CD4-positive, alpha-beta T cell (primary cell): ENCODE data around the gene CHST6. TPM values are rescaled to one million over a fixed set of nuclear protein-coding genes. Genes with fewer than 3 reads are reported as not detected.
"Not testable (repeated sequence)": the region's sequence is repeated elsewhere in the genome, so short reads cannot be mapped to it uniquely, and the experiment has no call there.

Experiments
- ATAC-seq: fragments of 200-7000 bp; cut with Tn5 transposase; one replicate; pipeline ENCODE4 v1.10.0; 2022; ENCODE audit warnings: mild to moderate bottlenecking; ENCODE audit not compliant: poor library complexity
- CTCF ChIA-PET: fragments of 350-600 bp; sonication (Branson Sonifier 250); formaldehyde crosslinking; loops from one replicate; lab custom pipeline; 2021; ENCODE audit warnings: antibody characterized with exemption, inconsistent platforms; lab: Charles Lee
- POLR2A ChIA-PET: fragments of 350-600 bp; sonication (Branson Sonifier 250); formaldehyde crosslinking; loops from one replicate; lab custom pipeline; 2021; ENCODE audit warnings: antibody characterized with exemption, inconsistent platforms; lab: Charles Lee
- DNase-seq, 14 experiments: peaks; one replicate each; pipeline ENCODE4 v3.0.0-alpha.2; 2013 to 2020; ENCODE audit warnings: mixed read lengths in 2 of 14
- H3K27ac ChIP-seq, 2 donors: one replicate each; pipeline versions ENCODE4 v1.5.1 to v1.7.0; 2013; ENCODE audit warnings: low read length in 2 of 2, low read depth in 1 of 2, mild to moderate bottlenecking in 1 of 2
- H3K27me3 ChIP-seq, 2 experiments: 1 replicate in 1 of 2; 2 replicates in 1 of 2; pipeline versions ENCODE4 v1.6.1 to v1.7.0; 2013; ENCODE audit warnings: low read length in 2 of 2, control low read depth in 1 of 2, mild to moderate bottlenecking in 1 of 2, moderate library complexity in 1 of 2; ENCODE audit not compliant: insufficient read depth in 2 of 2, control insufficient read depth in 1 of 2
- H3K36me3 ChIP-seq: one replicate; pipeline ENCODE4 v1.6.1; 2013; ENCODE audit warnings: low read length, control low read depth; ENCODE audit not compliant: insufficient read depth
- H3K4me1 ChIP-seq: one replicate; pipeline ENCODE4 v1.6.1; 2013; ENCODE audit warnings: low read length, control low read depth; ENCODE audit not compliant: insufficient read depth
- H3K4me3 ChIP-seq: one replicate; pipeline ENCODE4 v1.5.1; 2013; ENCODE audit warnings: mild to moderate bottlenecking, low read length, moderate library complexity
- H3K9me3 ChIP-seq, 2 experiments: 1 replicate in 1 of 2; 2 replicates in 1 of 2; pipeline versions ENCODE4 v1.6.1 to v1.7.0; 2013; ENCODE audit warnings: low read length in 2 of 2, mild to moderate bottlenecking in 2 of 2, control low read depth in 1 of 2, moderate library complexity in 1 of 2; ENCODE audit not compliant: control insufficient read depth in 1 of 2, insufficient read depth in 1 of 2
- H3K27ac Mint-ChIP-seq: one replicate; pipeline ENCODE4 v1.8.0; 2020; ENCODE audit warnings: mixed read lengths
- H3K27me3 Mint-ChIP-seq: one replicate; pipeline ENCODE4 v1.8.0; 2021; ENCODE audit warnings: mixed read lengths
- H3K36me3 Mint-ChIP-seq: one replicate; pipeline ENCODE4 v1.8.0; 2021; ENCODE audit warnings: low read depth, mixed read lengths
- H3K4me1 Mint-ChIP-seq: one replicate; pipeline ENCODE4 v1.8.0; 2021; ENCODE audit warnings: low read depth, mixed read lengths
- H3K4me3 Mint-ChIP-seq: one replicate; pipeline ENCODE4 v1.8.0; 2020; ENCODE audit warnings: mild to moderate bottlenecking, mixed read lengths
- H3K9me3 Mint-ChIP-seq: one replicate; pipeline ENCODE4 v1.8.0; 2020; ENCODE audit warnings: mixed read lengths
- intact Hi-C, 2 experiments: fragments of 100-400 bp; cut with DNase I in 1 of 2; cut with micrococcal nuclease in 1 of 2; formaldehyde crosslinking; loops; one replicate each; pipeline versions ENCODE4 v1.15.1 to v1.9.0; 2023 to 2025; cut with DNase I, micrococcal nuclease
- total RNA-seq, 174 experiments: library from RNA in 2 of 174; stranded (reverse) in 2 of 174; gene quantifications; one replicate each; pipeline ENCODE4 v1.2.3 and lab custom pipeline; 2021 to 2026
- TF ChIP-seq, protein P1 (sequence below): fragments of 200-600 bp; IDR thresholded peaks from one replicate; pipeline ENCODE4 v1.8.0; 2022; ENCODE audit warnings: antibody characterized with exemption, mild to moderate bottlenecking

Gene CHST6
- total RNA-seq, 2 experiments from 2014 or later: not detected

DNA sequence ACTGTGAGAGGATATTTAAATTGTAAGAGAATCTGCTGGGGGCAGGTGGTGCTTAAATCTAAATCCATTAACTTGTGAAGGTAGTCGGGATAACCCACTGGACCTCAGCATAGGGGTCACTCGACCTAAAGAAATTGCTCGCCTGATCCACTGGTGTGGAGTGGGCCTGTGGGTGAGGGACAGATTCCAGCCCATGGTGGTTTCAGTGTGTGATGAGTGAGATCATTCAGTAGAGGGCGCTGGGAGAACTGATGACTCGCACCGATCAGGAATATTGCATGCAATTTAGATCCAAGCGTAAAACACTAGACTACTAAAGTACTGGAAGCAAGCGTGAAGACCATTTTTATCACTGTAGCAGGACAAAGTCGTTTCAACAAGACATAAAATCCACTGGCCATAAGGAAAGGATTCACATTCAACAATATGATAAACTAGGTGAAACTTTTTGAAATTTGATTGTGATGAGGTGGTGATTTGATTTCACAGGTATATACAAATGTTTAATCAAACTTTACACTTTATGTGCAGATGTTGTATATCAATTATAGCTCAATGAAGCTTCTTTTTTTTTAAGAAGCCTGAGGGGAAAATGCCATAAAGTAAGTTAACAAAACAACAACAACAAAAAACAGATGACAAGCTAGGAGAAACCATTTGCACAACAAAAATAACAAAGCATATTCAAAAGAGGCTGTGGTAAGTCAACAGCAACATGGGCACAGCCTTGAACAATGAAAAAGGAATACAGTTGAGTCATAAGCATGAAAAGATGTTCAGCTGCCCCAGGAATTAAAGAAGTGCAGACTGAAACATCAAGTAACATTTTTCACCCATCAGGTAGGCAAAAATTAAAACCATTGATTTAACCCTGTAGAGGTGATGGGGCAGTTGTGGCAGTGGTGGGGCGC is 23.3 kb downstream of the CHST6 start:
- peaks cover 2% of the 10 kb centered on the region for H3K27me3 Mint-ChIP-seq
- H3K9me3 ChIP-seq: no peaks in the 10 kb centered on the region
- DNase-seq (peak in 10 of 14 experiments; percentile 14 to 72 (median 28)), ATAC-seq (peak; percentile 82)
- H3K36me3 Mint-ChIP-seq: no peaks in the 10 kb centered on the region
- POLR2A ChIA-PET: interaction anchor here (0.7 kb wide), 1 partner anchor 45 kb away, joined by 3 read pairs; no protein-coding TSS in a partner anchor
- no peaks in the 10 kb centered on the region for H3K4me1 Mint-ChIP-seq
- H3K27ac Mint-ChIP-seq: no peak overlapping the region
- no peaks in the 10 kb centered on the region for H3K4me1 ChIP-seq
- H3K36me3 ChIP-seq: no peaks in the 10 kb centered on the region
- no peak overlapping the region for H3K4me3 ChIP-seq
- H3K9me3 Mint-ChIP-seq: no peaks in the 10 kb centered on the region
- intact Hi-C loops: loop anchor here (1.0 kb wide), 1 partner anchor 292 kb away; no protein-coding TSS in a partner anchor
- CTCF ChIA-PET: interaction anchor here (0.6 to 1.5 kb wide), 6 partner anchors 15 to 1700 kb away, joined by 3 to 5 read pairs (median 4); no protein-coding TSS in a partner anchor
- H3K27ac ChIP-seq: no peak overlapping the region
- no peak overlapping the region for H3K4me3 Mint-ChIP-seq
- TF ChIP-seq, protein P1, sequence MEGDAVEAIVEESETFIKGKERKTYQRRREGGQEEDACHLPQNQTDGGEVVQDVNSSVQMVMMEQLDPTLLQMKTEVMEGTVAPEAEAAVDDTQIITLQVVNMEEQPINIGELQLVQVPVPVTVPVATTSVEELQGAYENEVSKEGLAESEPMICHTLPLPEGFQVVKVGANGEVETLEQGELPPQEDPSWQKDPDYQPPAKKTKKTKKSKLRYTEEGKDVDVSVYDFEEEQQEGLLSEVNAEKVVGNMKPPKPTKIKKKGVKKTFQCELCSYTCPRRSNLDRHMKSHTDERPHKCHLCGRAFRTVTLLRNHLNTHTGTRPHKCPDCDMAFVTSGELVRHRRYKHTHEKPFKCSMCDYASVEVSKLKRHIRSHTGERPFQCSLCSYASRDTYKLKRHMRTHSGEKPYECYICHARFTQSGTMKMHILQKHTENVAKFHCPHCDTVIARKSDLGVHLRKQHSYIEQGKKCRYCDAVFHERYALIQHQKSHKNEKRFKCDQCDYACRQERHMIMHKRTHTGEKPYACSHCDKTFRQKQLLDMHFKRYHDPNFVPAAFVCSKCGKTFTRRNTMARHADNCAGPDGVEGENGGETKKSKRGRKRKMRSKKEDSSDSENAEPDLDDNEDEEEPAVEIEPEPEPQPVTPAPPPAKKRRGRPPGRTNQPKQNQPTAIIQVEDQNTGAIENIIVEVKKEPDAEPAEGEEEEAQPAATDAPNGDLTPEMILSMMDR: peak; percentile 82
- H3K27me3 ChIP-seq: no peaks in the 10 kb centered on the region

DNA sequence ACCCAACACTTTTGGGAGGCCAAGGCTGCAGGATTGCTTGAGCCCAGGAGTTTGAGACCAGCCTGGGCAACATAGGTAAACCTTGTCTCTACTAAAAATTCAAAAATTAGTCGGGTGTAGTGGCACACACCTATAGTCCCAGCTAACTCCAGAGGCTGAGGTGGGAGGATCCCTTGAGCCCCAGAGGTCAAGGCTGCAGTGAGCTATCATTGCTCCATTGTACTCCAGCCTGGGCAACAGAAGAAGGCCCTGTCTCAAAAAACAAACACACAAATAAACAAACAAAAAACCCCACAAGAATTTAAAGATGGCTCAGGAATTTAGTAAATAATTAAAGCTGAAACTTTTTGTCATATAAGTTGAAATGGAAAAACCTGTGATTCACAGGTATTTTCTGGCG is 28.5 kb downstream of the CHST6 start:
- Mint-ChIP-seq H3K4me1 (peaks cover 26% of the 10 kb centered on the region), H3K4me3 (no peak overlapping the region), H3K27ac (no peak overlapping the region), H3K9me3 (no peaks in the 10 kb centered on the region), H3K27me3 (no peaks in the 10 kb centered on the region), H3K36me3 (peaks cover 15% of the 10 kb centered on the region)
- intact Hi-C loops: loop anchor here in 1 of 2 experiments (10.0 kb wide), 1 partner anchor 1728 kb away; the partner anchor contains the start of genes MON1B and SYCE1L
- Histone ChIP-seq H3K36me3 (no peaks in the 10 kb centered on the region), H3K9me3 (no peaks in the 10 kb centered on the region), H3K4me3 (no peak overlapping the region), H3K27me3 (no peaks in the 10 kb centered on the region), H3K27ac (no peak overlapping the region), H3K4me1 (peaks cover 18% of the 10 kb centered on the region)
- CTCF ChIA-PET: interaction anchor here (1.5 to 3.6 kb wide), 2 partner anchors 33 to 50 kb away, joined by 3 to 30 read pairs; no protein-coding TSS in a partner anchor
- POLR2A ChIA-PET: no interaction called here
- ATAC-seq: no peak
- DNase-seq: no peak
- TF ChIP-seq, protein P1: no peak

DNA sequence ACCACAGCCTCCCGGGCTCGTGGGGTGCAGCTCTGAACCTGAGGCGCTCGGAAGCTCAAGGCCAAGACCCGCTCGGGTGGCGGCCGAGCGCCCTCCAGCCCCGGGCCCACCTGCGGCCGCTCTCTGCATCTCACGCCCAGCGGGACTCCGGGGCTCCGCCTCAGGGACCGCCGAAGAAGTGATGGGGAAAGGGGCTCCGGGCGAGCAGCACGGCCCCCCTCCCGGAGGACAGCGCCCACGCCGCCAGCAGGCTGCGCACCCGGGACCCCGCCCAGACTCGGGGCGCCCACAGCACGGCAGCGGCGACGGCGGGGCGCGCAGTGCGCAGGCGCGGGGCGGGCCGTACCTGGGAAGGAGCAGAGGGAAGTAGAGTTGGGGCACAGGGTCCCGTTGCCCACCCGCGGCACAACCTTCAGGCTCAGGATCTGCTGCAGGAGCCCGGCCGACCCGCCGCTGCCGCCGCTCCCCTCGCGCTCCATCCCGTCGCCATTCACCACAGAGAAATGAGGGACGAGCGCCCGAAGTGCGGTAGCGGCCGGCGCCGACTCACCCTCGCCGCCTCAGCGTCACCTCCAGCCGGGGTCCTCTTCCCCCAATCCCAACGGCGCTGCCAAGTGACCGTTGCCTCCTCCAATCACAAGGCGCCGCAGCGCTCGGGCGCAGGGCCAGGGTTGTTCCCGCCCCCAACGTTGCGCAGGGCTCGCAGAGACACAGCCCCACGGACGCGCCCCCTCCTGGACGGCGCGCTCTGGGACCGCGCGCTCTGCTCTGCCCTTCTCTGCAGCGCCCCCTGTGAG is 30.9 kb downstream of the CHST6 start, which contains the start of gene TMEM170A:
Gene TMEM170A (minus strand): TSS at position 568 of the 797 bp plus-strand sequence. CDS start 89 bp downstream, at position 479.
- Histone ChIP-seq H3K27ac (peak within 1 kb of the TSS; percentile 88 to 99), H3K4me3 (peak within 1 kb of the TSS; percentile 87), H3K4me1 (peaks cover 40% of the 10 kb centered on the region), H3K9me3 (no peaks in the 10 kb centered on the region), H3K36me3 (no peaks in the 10 kb centered on the region), H3K27me3 (no peaks in the 10 kb centered on the region)
- DNase-seq (peak; percentile 97 to 100 (median 99)), ATAC-seq (peak; percentile 86)
- Mint-ChIP-seq H3K4me1 (peaks cover 47% of the 10 kb centered on the region), H3K27me3 (no peaks in the 10 kb centered on the region), H3K9me3 (no peaks in the 10 kb centered on the region), H3K4me3 (peak within 1 kb of the TSS; percentile 96), H3K27ac (peak within 1 kb of the TSS; percentile 95), H3K36me3 (peaks cover 23% of the 10 kb centered on the region)
- ChIA-PET CTCF (interaction anchor here (0.7 to 3.6 kb wide), 15 partner anchors 8 to 265 kb away, joined by 3 to 30 read pairs (median 5); partner anchors contain the start of genes ADAT1 and CFDP1), POLR2A (interaction anchor here (0.7 to 2.8 kb wide), 11 partner anchors 20 to 184 kb away, joined by 3 to 61 read pairs (median 4); partner anchors contain the start of genes ADAT1, CFDP1, CHST6 and GABARAPL2)
- TF ChIP-seq, protein P1: peak; percentile 100
- intact Hi-C loops: loop anchor here (1.0 to 10.0 kb wide), 12 partner anchors 30 to 1730 kb away; partner anchors contain the start of genes ADAT1 (in 2 of the 2), GABARAPL2 (in 2 of the 2), CFDP1 (in 1 of the 2) and KARS1 (in 1 of the 2)

DNA sequence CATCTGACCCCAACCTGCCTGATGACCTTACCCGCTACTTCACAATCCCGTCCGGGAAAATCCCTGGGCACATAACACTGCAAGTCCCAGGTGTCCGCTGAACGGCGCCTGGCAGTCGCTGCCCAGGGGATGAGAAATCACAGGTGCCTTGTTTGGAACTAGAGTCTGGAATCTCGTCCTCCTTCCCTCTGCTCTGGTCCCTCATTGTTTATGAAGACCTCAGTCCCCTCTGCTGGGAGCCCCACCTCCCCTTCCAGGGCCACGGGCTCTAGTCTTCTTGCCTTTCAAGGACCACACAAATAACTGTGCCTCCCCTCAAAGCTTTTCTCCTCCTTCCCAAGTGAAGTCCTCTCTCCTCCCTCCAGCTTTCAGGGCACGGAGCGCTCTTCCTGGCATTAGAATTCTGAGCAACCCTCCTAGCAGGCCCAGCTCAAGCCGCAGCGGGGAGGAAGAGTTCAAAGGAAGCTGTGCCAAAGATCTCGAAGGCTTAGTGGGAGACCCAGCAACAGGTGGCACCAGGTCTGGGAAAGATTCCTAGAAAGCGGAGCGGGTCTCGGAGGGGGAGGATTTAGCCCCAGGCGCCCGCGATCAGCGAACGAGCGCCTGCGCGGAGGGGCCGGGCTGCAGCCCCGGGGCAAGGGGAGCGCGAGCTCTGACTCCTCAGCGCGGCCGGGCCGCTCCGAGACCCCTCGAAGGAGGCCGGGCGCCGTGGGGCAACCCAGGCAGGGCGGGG is 31.7 kb downstream of the CHST6 start:
- Mint-ChIP-seq H3K36me3 (peaks cover 23% of the 10 kb centered on the region), H3K27ac (peak overlapping the region; percentile 95), H3K4me1 (peaks cover 51% of the 10 kb centered on the region), H3K4me3 (peak overlapping the region; percentile 96)
- H3K9me3 ChIP-seq, H3K36me3 ChIP-seq, H3K9me3 Mint-ChIP-seq, H3K27me3 Mint-ChIP-seq, H3K27me3 ChIP-seq: not testable (repeated sequence)
- DNase-seq (peak in 8 of 14 experiments; percentile 7 to 37 (median 18)), ATAC-seq (peak; percentile 2)
- Histone ChIP-seq H3K27ac (peak overlapping the region in 1 of 2 donors; percentile 88), H3K4me3 (peak overlapping the region; percentile 87), H3K4me1 (peaks cover 44% of the 10 kb centered on the region)
- ChIA-PET CTCF (interaction anchor here (1.0 to 3.6 kb wide), 6 partner anchors 19 to 264 kb away, joined by 4 to 30 read pairs (median 7); partner anchors contain the start of gene CFDP1), POLR2A (interaction anchor here (0.7 to 2.8 kb wide), 9 partner anchors 19 to 186 kb away, joined by 3 to 61 read pairs (median 3); partner anchors contain the start of genes ADAT1, CFDP1, CHST6 and GABARAPL2)
- intact Hi-C loops: loop anchor here (1.0 to 10.0 kb wide), 12 partner anchors 29 to 1731 kb away; partner anchors contain the start of genes ADAT1 (in 2 of the 2), GABARAPL2 (in 2 of the 2), CFDP1 (in 1 of the 2) and KARS1 (in 1 of the 2)
